ENCODE data around the gene SEMA3C.

Gene SEMA3C

GRCh38 chr7:80767654-80768053 is 151.2 kb downstream of the SEMA3C start:
- Histone ChIP-seq H3K27me3 (ENCODE audit: insufficient read depth, low read length) (no peaks in the 10 kb centered on the region), H2AFZ (ENCODE audit: low read depth, low read length) (no peak overlapping the region), H3K36me3 (ENCODE audit: insufficient read depth, low read length) (no peaks in the 10 kb centered on the region), H3K4me1 (ENCODE audit: insufficient read depth, low read length) (peaks cover 9% of the 10 kb centered on the region), H3K9me3 (ENCODE audit: low read length) (no peaks in the 10 kb centered on the region), H3K4me3 (ENCODE audit: low read length) (no peak overlapping the region)

GRCh38 chr7:80766724-80767123 is 152.1 kb downstream of the SEMA3C start:
- H3K27me3 ChIP-seq (ENCODE audit: insufficient read depth, low read length) = no peaks in the 10 kb centered on the region
- peaks cover 9% of the 10 kb centered on the region for H3K4me1 ChIP-seq (ENCODE audit: insufficient read depth, low read length)
- no peaks in the 10 kb centered on the region for H3K9me3 ChIP-seq (ENCODE audit: low read length)
- H3K36me3 ChIP-seq (ENCODE audit: insufficient read depth, low read length) = no peaks in the 10 kb centered on the region
- no peak overlapping the region for H2AFZ ChIP-seq (ENCODE audit: low read depth, low read length)
- H3K4me3 ChIP-seq (ENCODE audit: low read length) = no peak overlapping the region

GRCh38 chr7:80764132-80764531 is 154.7 kb downstream of the SEMA3C start:
- H3K27me3 ChIP-seq (ENCODE audit: insufficient read depth, low read length) = no peaks in the 10 kb centered on the region
- H3K4me3 ChIP-seq (ENCODE audit: low read length) = no peak overlapping the region
- H3K9me3 ChIP-seq (ENCODE audit: low read length) = no peaks in the 10 kb centered on the region
- H2AFZ ChIP-seq (ENCODE audit: low read depth, low read length) = no peak overlapping the region
- H3K4me1 ChIP-seq (ENCODE audit: insufficient read depth, low read length) = peaks cover 9% of the 10 kb centered on the region
- no peaks in the 10 kb centered on the region for H3K36me3 ChIP-seq (ENCODE audit: insufficient read depth, low read length)

- peaks cover 9% of the 10 kb centered on the region for H3K4me1 ChIP-seq (ENCODE audit: insufficient read depth, low read length)
- H2AFZ ChIP-seq (ENCODE audit: low read depth, low read length) = no peak overlapping the region
- H3K36me3 ChIP-seq (ENCODE audit: insufficient read depth, low read length) = no peaks in the 10 kb centered on the region
- H3K4me3 ChIP-seq (ENCODE audit: low read length) = no peak overlapping the region
- H3K9me3 ChIP-seq (ENCODE audit: low read length) = no peaks in the 10 kb centered on the region
- H3K27me3 ChIP-seq (ENCODE audit: insufficient read depth, low read length) = no peaks in the 10 kb centered on the region
Measured at GRCh38 chr7:80763704-80764103, 155.1 kb downstream of the SEMA3C start.

- no peak overlapping the region for H3K4me3 ChIP-seq (ENCODE audit: low read length)
- no peaks in the 10 kb centered on the region for H3K36me3 ChIP-seq (ENCODE audit: insufficient read depth, low read length)
- no peaks in the 10 kb centered on the region for H3K27me3 ChIP-seq (ENCODE audit: insufficient read depth, low read length)
- no peak overlapping the region for H2AFZ ChIP-seq (ENCODE audit: low read depth, low read length)
- H3K9me3 ChIP-seq (ENCODE audit: low read length) = no peaks in the 10 kb centered on the region
- peaks cover 9% of the 10 kb centered on the region for H3K4me1 ChIP-seq (ENCODE audit: insufficient read depth, low read length)
Measured at GRCh38 chr7:80763289-80763688, 155.6 kb downstream of the SEMA3C start.

- Histone ChIP-seq H3K36me3 (ENCODE audit: insufficient read depth, low read length) (no peaks in the 10 kb centered on the region), H3K4me1 (ENCODE audit: insufficient read depth, low read length) (peaks cover 9% of the 10 kb centered on the region), H2AFZ (ENCODE audit: low read depth, low read length) (no peak overlapping the region), H3K27me3 (ENCODE audit: insufficient read depth, low read length) (no peaks in the 10 kb centered on the region), H3K4me3 (ENCODE audit: low read length) (no peak overlapping the region), H3K9me3 (ENCODE audit: low read length) (no peaks in the 10 kb centered on the region)
Measured at GRCh38 chr7:80760292-80760691, 158.6 kb downstream of the SEMA3C start.

GRCh38 chr7:80752954-80753690 is 165.7 kb downstream of the SEMA3C start:
- no peaks in the 10 kb centered on the region for H3K27me3 ChIP-seq (ENCODE audit: insufficient read depth, low read length)
- peaks cover 12% of the 10 kb centered on the region for H3K4me1 ChIP-seq (ENCODE audit: insufficient read depth, low read length)
- no peak overlapping the region for H2AFZ ChIP-seq (ENCODE audit: low read depth, low read length)
- no peaks in the 10 kb centered on the region for H3K9me3 ChIP-seq (ENCODE audit: low read length)
- H3K36me3 ChIP-seq (ENCODE audit: insufficient read depth, low read length) = no peaks in the 10 kb centered on the region
- no peak overlapping the region for H3K4me3 ChIP-seq (ENCODE audit: low read length)

GRCh38 chr7:80749270-80749669 is 169.6 kb downstream of the SEMA3C start:
- no peak overlapping the region for H2AFZ ChIP-seq (ENCODE audit: low read depth, low read length)
- no peaks in the 10 kb centered on the region for H3K9me3 ChIP-seq (ENCODE audit: low read length)
- no peak overlapping the region for H3K4me3 ChIP-seq (ENCODE audit: low read length)
- H3K27me3 ChIP-seq (ENCODE audit: insufficient read depth, low read length) = no peaks in the 10 kb centered on the region
- H3K36me3 ChIP-seq (ENCODE audit: insufficient read depth, low read length) = no peaks in the 10 kb centered on the region
- H3K4me1 ChIP-seq (ENCODE audit: insufficient read depth, low read length) = peaks cover 12% of the 10 kb centered on the region

- Histone ChIP-seq H3K4me1 (ENCODE audit: insufficient read depth, low read length) (peaks cover 12% of the 10 kb centered on the region), H2AFZ (ENCODE audit: low read depth, low read length) (peak overlapping the region; percentile 56), H3K27me3 (ENCODE audit: insufficient read depth, low read length) (no peaks in the 10 kb centered on the region), H3K4me3 (ENCODE audit: low read length) (no peak overlapping the region), H3K36me3 (ENCODE audit: insufficient read depth, low read length) (no peaks in the 10 kb centered on the region), H3K9me3 (ENCODE audit: low read length) (no peaks in the 10 kb centered on the region)
Measured at GRCh38 chr7:80748363-80749042, 170.3 kb downstream of the SEMA3C start.

- Histone ChIP-seq H2AFZ (ENCODE audit: low read depth, low read length) (no peak overlapping the region), H3K4me3 (ENCODE audit: low read length) (no peak overlapping the region), H3K36me3 (ENCODE audit: insufficient read depth, low read length) (no peaks in the 10 kb centered on the region), H3K27me3 (ENCODE audit: insufficient read depth, low read length) (no peaks in the 10 kb centered on the region), H3K9me3 (ENCODE audit: low read length) (no peaks in the 10 kb centered on the region), H3K4me1 (ENCODE audit: insufficient read depth, low read length) (no peaks in the 10 kb centered on the region)
Measured at GRCh38 chr7:80740778-80741545, 177.9 kb downstream of the SEMA3C start.

- H2AFZ ChIP-seq (ENCODE audit: low read depth, low read length) = no peak overlapping the region
- H3K4me3 ChIP-seq (ENCODE audit: low read length) = no peak overlapping the region
- no peaks in the 10 kb centered on the region for H3K36me3 ChIP-seq (ENCODE audit: insufficient read depth, low read length)
- no peaks in the 10 kb centered on the region for H3K27me3 ChIP-seq (ENCODE audit: insufficient read depth, low read length)
- no peaks in the 10 kb centered on the region for H3K4me1 ChIP-seq (ENCODE audit: insufficient read depth, low read length)
- H3K9me3 ChIP-seq (ENCODE audit: low read length) = no peaks in the 10 kb centered on the region
Measured at GRCh38 chr7:80736371-80737125, 182.3 kb downstream of the SEMA3C start.

- Histone ChIP-seq H3K4me3 (ENCODE audit: low read length) (no peak overlapping the region), H3K36me3 (ENCODE audit: insufficient read depth, low read length) (no peaks in the 10 kb centered on the region), H3K27me3 (ENCODE audit: insufficient read depth, low read length) (no peaks in the 10 kb centered on the region), H2AFZ (ENCODE audit: low read depth, low read length) (no peak overlapping the region), H3K4me1 (ENCODE audit: insufficient read depth, low read length) (no peaks in the 10 kb centered on the region), H3K9me3 (ENCODE audit: low read length) (no peaks in the 10 kb centered on the region)
Measured at GRCh38 chr7:80735330-80735729, 183.5 kb downstream of the SEMA3C start.

- no peak overlapping the region for H3K4me3 ChIP-seq (ENCODE audit: low read length)
- no peaks in the 10 kb centered on the region for H3K9me3 ChIP-seq (ENCODE audit: low read length)
- no peaks in the 10 kb centered on the region for H3K4me1 ChIP-seq (ENCODE audit: insufficient read depth, low read length)
- H3K27me3 ChIP-seq (ENCODE audit: insufficient read depth, low read length) = no peaks in the 10 kb centered on the region
- H2AFZ ChIP-seq (ENCODE audit: low read depth, low read length) = no peak overlapping the region
- no peaks in the 10 kb centered on the region for H3K36me3 ChIP-seq (ENCODE audit: insufficient read depth, low read length)
Measured at GRCh38 chr7:80734011-80734410, 184.8 kb downstream of the SEMA3C start.

Data from neuron (in vitro differentiated cells).